NOMO-1 treated with dmso at 0.1 percent for 144 hours (cell line): ENCODE measurements around the gene DACH1.
"Not testable (repeated sequence)": the region's sequence is repeated elsewhere in the genome, so short reads cannot be mapped to it uniquely, and the experiment has no call there.

Experiments
- DNase-seq: peaks from one replicate; lab custom pipeline; 2025; ENCODE audit not compliant: unreplicated experiment; lab: John Stamatoyannopoulos, UW

Gene DACH1

GRCh38 chr13:71785361-71785760 lies 81.6 kb downstream of the DACH1 start:
- DNase-seq, result no peak

- DNase-seq, result no peak
Observed at GRCh38 chr13:71780546-71780945, 86.5 kb downstream of the DACH1 start.

- DNase-seq, result not testable (repeated sequence)
Observed at GRCh38 chr13:71778998-71779397, 88.0 kb downstream of the DACH1 start.

GRCh38 chr13:71775966-71776365 lies 91.0 kb downstream of the DACH1 start:
- DNase-seq, result no peak

- no peak for DNase-seq
Observed at GRCh38 chr13:71774863-71775262, 92.1 kb downstream of the DACH1 start.

- no peak for DNase-seq
Observed at GRCh38 chr13:71773531-71773930, 93.5 kb downstream of the DACH1 start.

- no peak for DNase-seq
Observed at GRCh38 chr13:71772361-71772760, 94.6 kb downstream of the DACH1 start.

- DNase-seq, result no peak
Observed at GRCh38 chr13:71771144-71771543, 95.9 kb downstream of the DACH1 start.

GRCh38 chr13:71770710-71771109 lies 96.3 kb downstream of the DACH1 start:
- no peak for DNase-seq

GRCh38 chr13:71768881-71769280 lies 98.1 kb downstream of the DACH1 start:
- DNase-seq, result no peak

- DNase-seq, result no peak
Observed at GRCh38 chr13:71759651-71760511, 107.1 kb downstream of the DACH1 start.

- no peak for DNase-seq
Observed at GRCh38 chr13:71758828-71759227, 108.2 kb downstream of the DACH1 start.

GRCh38 chr13:71754407-71754974 lies 112.5 kb downstream of the DACH1 start:
- DNase-seq, result no peak

- DNase-seq, result no peak
Observed at GRCh38 chr13:71752775-71753513, 114.1 kb downstream of the DACH1 start.

GRCh38 chr13:71751073-71751472 lies 115.9 kb downstream of the DACH1 start:
- DNase-seq, result no peak

GRCh38 chr13:71730267-71730666 lies 136.7 kb downstream of the DACH1 start:
- no peak for DNase-seq

- DNase-seq, result no peak
Observed at GRCh38 chr13:71729441-71729840, 137.6 kb downstream of the DACH1 start.

- no peak for DNase-seq
Observed at GRCh38 chr13:71727662-71728061, 139.3 kb downstream of the DACH1 start.

- no peak for DNase-seq
Observed at GRCh38 chr13:71727042-71727441, 140.0 kb downstream of the DACH1 start.

GRCh38 chr13:71722206-71722605 lies 144.8 kb downstream of the DACH1 start:
- DNase-seq, result no peak

- no peak for DNase-seq
Observed at GRCh38 chr13:71721104-71721503, 145.9 kb downstream of the DACH1 start.

- DNase-seq, result no peak
Observed at GRCh38 chr13:71718931-71719330, 148.1 kb downstream of the DACH1 start.
